ENCODE results near the gene SOCS1. TPM values are rescaled to one million over a fixed set of nuclear protein-coding genes. Genes with fewer than 3 reads are reported as not detected.

Gene SOCS1
- total RNA-seq, 1 donor from 2014 or later = 0.79 TPM

DNA sequence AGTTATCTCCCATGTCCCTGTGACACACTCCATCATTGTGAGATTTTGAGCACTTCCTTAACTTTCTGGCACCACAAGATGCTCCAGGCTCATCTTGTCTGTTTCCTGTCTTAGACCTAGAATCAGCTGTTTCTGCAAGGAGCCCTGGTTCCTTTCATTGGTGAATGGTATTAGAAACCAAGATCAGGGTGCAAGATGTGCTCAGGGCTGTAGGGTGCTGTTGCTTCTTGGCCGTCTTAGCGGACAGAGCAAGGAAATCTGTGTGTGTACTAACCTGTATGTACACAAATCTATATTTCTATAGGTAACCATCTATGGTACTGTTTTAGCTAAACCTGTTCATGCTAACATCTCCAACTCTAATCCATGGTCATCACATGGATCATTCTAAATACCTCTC lies 33.2 kb upstream of the SOCS1 start:
- H3K36me3 ChIP-seq (ENCODE audit: control insufficient read depth, insufficient read depth, low read length) = no peaks in the 10 kb centered on the region
- DNase-seq (ENCODE audit: low read depth) = no peak
- peaks cover 8% of the 10 kb centered on the region for H3K27me3 ChIP-seq (ENCODE audit: control insufficient read depth, insufficient read depth, low read length)
- H3K4me3 ChIP-seq (ENCODE audit: low read depth, low read length) = no peak overlapping the region
- no peak for FAIRE-seq
- TF ChIP-seq CTCF (IDR thresholded peaks at IDR 0.05; ENCODE audit: insufficient read depth, low read length, severe bottlenecking) = no peak

GRCh38 chr16:11285842-11286241 lies 29.8 kb upstream of the SOCS1 start:
- Histone ChIP-seq H3K4me3 (ENCODE audit: low read depth, low read length) (no peak overlapping the region), H3K27me3 (ENCODE audit: control insufficient read depth, insufficient read depth, low read length) (peaks cover 8% of the 10 kb centered on the region), H3K36me3 (ENCODE audit: control insufficient read depth, insufficient read depth, low read length) (no peaks in the 10 kb centered on the region)
- no peak for TF ChIP-seq CTCF (IDR thresholded peaks at IDR 0.05; ENCODE audit: insufficient read depth, low read length, severe bottlenecking)
- FAIRE-seq (no peak), DNase-seq (ENCODE audit: low read depth) (no peak)

DNA sequence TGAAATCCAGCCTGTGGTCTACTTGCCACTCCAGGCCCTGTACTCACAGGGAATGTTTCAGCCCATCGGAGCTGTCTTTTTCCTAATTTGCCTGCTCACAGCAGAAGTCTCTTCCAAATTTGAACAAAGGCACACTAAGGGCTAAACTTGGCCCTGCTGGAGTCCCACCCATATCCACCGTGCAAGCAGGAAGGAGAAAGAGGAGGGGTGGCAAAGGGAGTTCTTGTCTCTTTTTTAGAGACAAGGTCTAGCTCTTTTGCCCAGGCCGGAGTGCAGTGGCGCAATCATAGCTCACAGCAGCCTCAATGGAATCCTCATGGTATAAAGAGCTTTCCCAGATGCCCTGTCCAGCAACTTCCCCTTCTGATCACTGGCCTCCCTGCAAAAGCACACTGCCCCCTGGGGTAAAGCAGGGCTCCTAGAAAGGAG lies 27.8 kb upstream of the SOCS1 start:
- peaks cover 3% of the 10 kb centered on the region for H3K27me3 ChIP-seq (ENCODE audit: control insufficient read depth, insufficient read depth, low read length)
- FAIRE-seq = no peak
- no peak for DNase-seq (ENCODE audit: low read depth)

DNA sequence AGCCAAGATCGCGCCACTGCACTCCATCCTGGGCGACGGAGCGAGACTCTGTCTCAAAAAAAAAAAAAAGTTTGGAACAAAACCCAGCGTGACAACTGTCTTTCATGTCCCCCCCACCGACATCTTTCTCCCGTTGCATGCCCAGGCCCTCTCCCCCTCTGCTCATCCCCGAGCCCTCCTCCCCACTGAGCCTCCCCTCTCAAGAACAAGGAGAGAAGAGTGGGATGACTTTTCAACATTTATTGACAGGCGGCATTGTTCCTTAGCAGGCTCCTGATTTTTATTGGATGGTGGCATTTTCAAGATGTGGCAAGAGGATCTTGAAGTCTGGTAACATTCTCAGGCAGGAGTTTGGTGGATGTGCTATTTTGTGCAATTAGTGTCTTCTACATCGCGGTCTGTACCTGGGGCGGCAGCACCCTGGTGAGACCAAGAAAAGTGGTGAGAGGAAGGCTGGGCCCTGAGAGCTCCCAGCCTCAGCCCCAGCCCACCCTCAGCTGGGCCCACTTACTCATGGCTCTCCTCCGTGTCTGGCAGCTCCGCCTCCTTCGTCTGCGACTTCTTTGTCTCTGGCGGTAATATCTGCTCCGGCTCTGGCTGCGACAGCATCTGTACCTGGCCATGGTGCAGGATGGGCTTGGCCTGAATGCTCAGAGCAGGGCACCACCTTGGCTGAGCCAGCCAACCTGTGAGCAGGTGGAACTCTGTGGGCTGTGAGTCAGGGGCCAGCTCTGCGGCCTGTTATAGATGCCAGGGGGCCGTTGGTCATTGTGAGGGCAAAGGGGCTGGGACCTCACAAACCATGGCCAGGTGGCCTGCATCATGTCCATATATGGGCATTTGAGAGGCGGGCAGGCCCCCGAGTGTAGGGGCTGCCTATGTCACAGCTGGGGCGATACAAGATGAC lies 24.9 kb upstream of the SOCS1 start, which contains the start of gene PRM1:
TSS of gene PRM1 (minus strand) at position 715 of the 907 bp plus-strand sequence. CDS start at position 623, 92 bp downstream.
- DNase-seq (ENCODE audit: low read depth) (no peak), FAIRE-seq (no peak)
- Histone ChIP-seq H3K36me3 (ENCODE audit: control insufficient read depth, insufficient read depth, low read length) (no peaks in the 10 kb centered on the region), H3K27me3 (ENCODE audit: control insufficient read depth, insufficient read depth, low read length) (peaks cover 5% of the 10 kb centered on the region), H3K4me3 (ENCODE audit: low read depth, low read length) (no peak within 1 kb of the TSS)
- TF ChIP-seq CTCF (IDR thresholded peaks at IDR 0.05; ENCODE audit: insufficient read depth, low read length, severe bottlenecking) = no peak

More for the DNA sequence above, 27.8 kb upstream of the SOCS1 start:
- H3K36me3 ChIP-seq (ENCODE audit: control insufficient read depth, insufficient read depth, low read length) = no peaks in the 10 kb centered on the region
- H3K4me3 ChIP-seq (ENCODE audit: low read depth, low read length) = no peak overlapping the region
- no peak for TF ChIP-seq CTCF (IDR thresholded peaks at IDR 0.05; ENCODE audit: insufficient read depth, low read length, severe bottlenecking)

GRCh38 chr16:11278681-11279628 lies 23.0 kb upstream of the SOCS1 start:
- peaks cover 5% of the 10 kb centered on the region for H3K27me3 ChIP-seq (ENCODE audit: control insufficient read depth, insufficient read depth, low read length)
- H3K36me3 ChIP-seq (ENCODE audit: control insufficient read depth, insufficient read depth, low read length) = no peaks in the 10 kb centered on the region
- no peak overlapping the region for H3K4me3 ChIP-seq (ENCODE audit: low read depth, low read length)
- no peak for FAIRE-seq
- no peak for TF ChIP-seq CTCF (IDR thresholded peaks at IDR 0.05; ENCODE audit: insufficient read depth, low read length, severe bottlenecking)
- no peak for DNase-seq (ENCODE audit: low read depth)
